ENCODE measurements around the gene AGRN. TPM values are rescaled to one million over a fixed set of nuclear protein-coding genes. Genes with fewer than 3 reads are reported as not detected.

Gene AGRN
- polyA plus RNA-seq, 2 donors: 17.0 to 40.6 TPM

GRCh38 chr1:1048765-1049164 is 28.8 kb downstream of the AGRN start:
- Histone ChIP-seq H3K36me3 (ENCODE audit: control insufficient read depth in 2 of 2, insufficient read depth in 2 of 2, low read length in 1 of 2) (peaks cover 0 to 43% of the 10 kb centered on the region in 2 donors), H3K27me3 (ENCODE audit: control insufficient read depth in 1 of 2, insufficient read depth in 2 of 2, low read length in 2 of 2) (no peaks in the 10 kb centered on the region), H3K4me1 (ENCODE audit: control insufficient read depth in 2 of 2, insufficient read depth in 2 of 2, low read length in 1 of 2) (no peaks in the 10 kb centered on the region), H3K4me3 (ENCODE audit: low read depth in 1 of 2, low read length in 2 of 2) (no peak overlapping the region), H3K27ac (ENCODE audit: low read depth in 2 of 2, low read length in 1 of 2) (no peak overlapping the region), H3K9me3 (ENCODE audit: control insufficient read depth in 2 of 2, insufficient read depth in 1 of 2, low read depth in 1 of 2, low read length in 1 of 2) (no peaks in the 10 kb centered on the region)
- WGBS, 2 donors: 83 to 85% methylated on average over 21 to 25 of the region's 28 CpGs

GRCh38 chr1:1049318-1050165 is 29.6 kb downstream of the AGRN start:
- Histone ChIP-seq H3K9me3 (ENCODE audit: control insufficient read depth in 2 of 2, insufficient read depth in 1 of 2, low read depth in 1 of 2, low read length in 1 of 2) (no peaks in the 10 kb centered on the region), H3K27me3 (ENCODE audit: control insufficient read depth in 1 of 2, insufficient read depth in 2 of 2, low read length in 2 of 2) (no peaks in the 10 kb centered on the region), H3K27ac (ENCODE audit: low read depth in 2 of 2, low read length in 1 of 2) (no peak overlapping the region), H3K4me3 (ENCODE audit: low read depth in 1 of 2, low read length in 2 of 2) (no peak overlapping the region), H3K4me1 (ENCODE audit: control insufficient read depth in 2 of 2, insufficient read depth in 2 of 2, low read length in 1 of 2) (no peaks in the 10 kb centered on the region), H3K36me3 (ENCODE audit: control insufficient read depth in 2 of 2, insufficient read depth in 2 of 2, low read length in 1 of 2) (peaks cover 0 to 48% of the 10 kb centered on the region in 2 donors)
- WGBS, 2 donors: 87 to 89% methylated on average over 55 to 57 of the region's 57 CpGs

GRCh38 chr1:1050577-1051052 is 30.7 kb downstream of the AGRN start:
- 81 to 88% methylated on average over 31 to 32 of the region's 32 CpGs for WGBS, 2 donors
- H3K27me3 ChIP-seq (ENCODE audit: control insufficient read depth in 1 of 2, insufficient read depth in 2 of 2, low read length in 2 of 2): no peaks in the 10 kb centered on the region
- no peaks in the 10 kb centered on the region for H3K9me3 ChIP-seq (ENCODE audit: control insufficient read depth in 2 of 2, insufficient read depth in 1 of 2, low read depth in 1 of 2, low read length in 1 of 2)
- H3K4me3 ChIP-seq (ENCODE audit: low read depth in 1 of 2, low read length in 2 of 2): no peak overlapping the region
- H3K4me1 ChIP-seq (ENCODE audit: control insufficient read depth in 2 of 2, insufficient read depth in 2 of 2, low read length in 1 of 2): no peaks in the 10 kb centered on the region
- peaks cover 0 to 51% of the 10 kb centered on the region in 2 donors for H3K36me3 ChIP-seq (ENCODE audit: control insufficient read depth in 2 of 2, insufficient read depth in 2 of 2, low read length in 1 of 2)
- no peak overlapping the region for H3K27ac ChIP-seq (ENCODE audit: low read depth in 2 of 2, low read length in 1 of 2)

GRCh38 chr1:1051127-1051810 is 31.3 kb downstream of the AGRN start:
- Histone ChIP-seq H3K4me3 (ENCODE audit: low read depth in 1 of 2, low read length in 2 of 2) (no peak overlapping the region), H3K27ac (ENCODE audit: low read depth in 2 of 2, low read length in 1 of 2) (no peak overlapping the region), H3K36me3 (ENCODE audit: control insufficient read depth in 2 of 2, insufficient read depth in 2 of 2, low read length in 1 of 2) (peaks cover 0 to 51% of the 10 kb centered on the region in 2 donors), H3K4me1 (ENCODE audit: control insufficient read depth in 2 of 2, insufficient read depth in 2 of 2, low read length in 1 of 2) (no peaks in the 10 kb centered on the region), H3K9me3 (ENCODE audit: control insufficient read depth in 2 of 2, insufficient read depth in 1 of 2, low read depth in 1 of 2, low read length in 1 of 2) (no peaks in the 10 kb centered on the region), H3K27me3 (ENCODE audit: control insufficient read depth in 1 of 2, insufficient read depth in 2 of 2, low read length in 2 of 2) (no peaks in the 10 kb centered on the region)
- 87 to 91% methylated on average over 46 of the region's 46 CpGs for WGBS, 2 donors

- 94 to 95% methylated on average over 29 of the region's 29 CpGs for WGBS, 2 donors
- no peak overlapping the region for H3K27ac ChIP-seq (ENCODE audit: low read depth in 2 of 2, low read length in 1 of 2)
- H3K4me1 ChIP-seq (ENCODE audit: control insufficient read depth in 2 of 2, insufficient read depth in 2 of 2, low read length in 1 of 2): no peaks in the 10 kb centered on the region
- H3K9me3 ChIP-seq (ENCODE audit: control insufficient read depth in 2 of 2, insufficient read depth in 1 of 2, low read depth in 1 of 2, low read length in 1 of 2): no peaks in the 10 kb centered on the region
- no peaks in the 10 kb centered on the region for H3K27me3 ChIP-seq (ENCODE audit: control insufficient read depth in 1 of 2, insufficient read depth in 2 of 2, low read length in 2 of 2)
- H3K36me3 ChIP-seq (ENCODE audit: control insufficient read depth in 2 of 2, insufficient read depth in 2 of 2, low read length in 1 of 2): peaks cover 0 to 45% of the 10 kb centered on the region in 2 donors
- H3K4me3 ChIP-seq (ENCODE audit: low read depth in 1 of 2, low read length in 2 of 2): no peak overlapping the region
Measured at GRCh38 chr1:1052003-1052840, 32.3 kb downstream of the AGRN start.

GRCh38 chr1:1053022-1053421 is 33.1 kb downstream of the AGRN start:
- Histone ChIP-seq H3K27ac (ENCODE audit: low read depth in 2 of 2, low read length in 1 of 2) (no peak overlapping the region), H3K9me3 (ENCODE audit: control insufficient read depth in 2 of 2, insufficient read depth in 1 of 2, low read depth in 1 of 2, low read length in 1 of 2) (no peaks in the 10 kb centered on the region), H3K27me3 (ENCODE audit: control insufficient read depth in 1 of 2, insufficient read depth in 2 of 2, low read length in 2 of 2) (no peaks in the 10 kb centered on the region), H3K4me3 (ENCODE audit: low read depth in 1 of 2, low read length in 2 of 2) (no peak overlapping the region), H3K4me1 (ENCODE audit: control insufficient read depth in 2 of 2, insufficient read depth in 2 of 2, low read length in 1 of 2) (no peaks in the 10 kb centered on the region), H3K36me3 (ENCODE audit: control insufficient read depth in 2 of 2, insufficient read depth in 2 of 2, low read length in 1 of 2) (peaks cover 0 to 41% of the 10 kb centered on the region in 2 donors)
- 87 to 89% methylated on average over 15 of the region's 15 CpGs for WGBS, 2 donors

- Histone ChIP-seq H3K27ac (ENCODE audit: low read depth in 2 of 2, low read length in 1 of 2) (no peak overlapping the region), H3K4me3 (ENCODE audit: low read depth in 1 of 2, low read length in 2 of 2) (no peak overlapping the region), H3K9me3 (ENCODE audit: control insufficient read depth in 2 of 2, insufficient read depth in 1 of 2, low read depth in 1 of 2, low read length in 1 of 2) (no peaks in the 10 kb centered on the region), H3K36me3 (ENCODE audit: control insufficient read depth in 2 of 2, insufficient read depth in 2 of 2, low read length in 1 of 2) (peaks cover 0 to 41% of the 10 kb centered on the region in 2 donors), H3K27me3 (ENCODE audit: control insufficient read depth in 1 of 2, insufficient read depth in 2 of 2, low read length in 2 of 2) (no peaks in the 10 kb centered on the region), H3K4me1 (ENCODE audit: control insufficient read depth in 2 of 2, insufficient read depth in 2 of 2, low read length in 1 of 2) (no peaks in the 10 kb centered on the region)
- 89% methylated on average over 18 of the region's 18 CpGs for WGBS, 2 donors
Measured at GRCh38 chr1:1053682-1054081, 33.8 kb downstream of the AGRN start.

GRCh38 chr1:1054099-1054700 is 34.3 kb downstream of the AGRN start:
- H3K4me1 ChIP-seq (ENCODE audit: control insufficient read depth in 2 of 2, insufficient read depth in 2 of 2, low read length in 1 of 2): peaks cover 0 to 3% of the 10 kb centered on the region in 2 donors
- no peak overlapping the region for H3K27ac ChIP-seq (ENCODE audit: low read depth in 2 of 2, low read length in 1 of 2)
- peaks cover 0 to 41% of the 10 kb centered on the region in 2 donors for H3K36me3 ChIP-seq (ENCODE audit: control insufficient read depth in 2 of 2, insufficient read depth in 2 of 2, low read length in 1 of 2)
- 91 to 93% methylated on average over 13 to 18 of the region's 18 CpGs for WGBS, 2 donors
- no peaks in the 10 kb centered on the region for H3K27me3 ChIP-seq (ENCODE audit: control insufficient read depth in 1 of 2, insufficient read depth in 2 of 2, low read length in 2 of 2)
- no peak overlapping the region for H3K4me3 ChIP-seq (ENCODE audit: low read depth in 1 of 2, low read length in 2 of 2)
- H3K9me3 ChIP-seq (ENCODE audit: control insufficient read depth in 2 of 2, insufficient read depth in 1 of 2, low read depth in 1 of 2, low read length in 1 of 2): no peaks in the 10 kb centered on the region

GRCh38 chr1:1054971-1055370 is 35.1 kb downstream of the AGRN start:
- Histone ChIP-seq H3K4me1 (ENCODE audit: control insufficient read depth in 2 of 2, insufficient read depth in 2 of 2, low read length in 1 of 2) (peaks cover 0 to 3% of the 10 kb centered on the region in 2 donors), H3K4me3 (ENCODE audit: low read depth in 1 of 2, low read length in 2 of 2) (no peak overlapping the region), H3K27ac (ENCODE audit: low read depth in 2 of 2, low read length in 1 of 2) (no peak overlapping the region), H3K27me3 (ENCODE audit: control insufficient read depth in 1 of 2, insufficient read depth in 2 of 2, low read length in 2 of 2) (no peaks in the 10 kb centered on the region), H3K9me3 (ENCODE audit: control insufficient read depth in 2 of 2, insufficient read depth in 1 of 2, low read depth in 1 of 2, low read length in 1 of 2) (no peaks in the 10 kb centered on the region), H3K36me3 (ENCODE audit: control insufficient read depth in 2 of 2, insufficient read depth in 2 of 2, low read length in 1 of 2) (peaks cover 0 to 38% of the 10 kb centered on the region in 2 donors)
- 88 to 90% methylated on average over 23 of the region's 23 CpGs for WGBS, 2 donors
